Measurements from ENCODE around the gene PXT1.
"Not testable (repeated sequence)": the region's sequence is repeated elsewhere in the genome, so short reads cannot be mapped to it uniquely, and the experiment has no call there.

PXT1 gene

DNA sequence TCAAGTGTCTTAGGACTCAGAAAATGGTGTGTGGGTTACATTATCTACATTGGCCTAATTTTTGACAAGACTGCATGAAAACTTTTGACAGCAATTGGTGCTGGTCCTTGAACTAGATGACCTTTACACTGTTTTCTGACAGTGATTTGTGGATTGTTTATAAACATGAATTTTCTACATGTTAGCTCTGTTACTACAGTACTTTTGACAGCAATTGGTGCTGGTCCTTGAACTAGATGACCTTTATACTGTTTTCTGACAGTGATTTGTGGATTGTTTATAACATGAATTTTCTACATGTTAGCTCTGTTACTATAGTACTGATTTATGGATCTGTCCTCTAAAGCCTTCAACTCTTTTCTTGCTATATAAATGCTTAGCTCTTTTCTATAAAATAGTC, 16.8 kb upstream of the PXT1 start:
- H3K4me3 Mint-ChIP-seq, result no peak overlapping the region
- TF ChIP-seq CTCF (IDR thresholded peaks at IDR 0.05), result no peak
- no peak for DNase-seq
- no peaks in the 10 kb centered on the region for H3K27me3 Mint-ChIP-seq (ENCODE audit: low read depth, poor library complexity)
- peaks cover 36% of the 10 kb centered on the region for H3K36me3 Mint-ChIP-seq (ENCODE audit: low read depth)
- no peaks in the 10 kb centered on the region for H3K9me3 Mint-ChIP-seq
- H3K4me1 Mint-ChIP-seq, result no peaks in the 10 kb centered on the region
- H3K27ac Mint-ChIP-seq, result no peak overlapping the region

DNA sequence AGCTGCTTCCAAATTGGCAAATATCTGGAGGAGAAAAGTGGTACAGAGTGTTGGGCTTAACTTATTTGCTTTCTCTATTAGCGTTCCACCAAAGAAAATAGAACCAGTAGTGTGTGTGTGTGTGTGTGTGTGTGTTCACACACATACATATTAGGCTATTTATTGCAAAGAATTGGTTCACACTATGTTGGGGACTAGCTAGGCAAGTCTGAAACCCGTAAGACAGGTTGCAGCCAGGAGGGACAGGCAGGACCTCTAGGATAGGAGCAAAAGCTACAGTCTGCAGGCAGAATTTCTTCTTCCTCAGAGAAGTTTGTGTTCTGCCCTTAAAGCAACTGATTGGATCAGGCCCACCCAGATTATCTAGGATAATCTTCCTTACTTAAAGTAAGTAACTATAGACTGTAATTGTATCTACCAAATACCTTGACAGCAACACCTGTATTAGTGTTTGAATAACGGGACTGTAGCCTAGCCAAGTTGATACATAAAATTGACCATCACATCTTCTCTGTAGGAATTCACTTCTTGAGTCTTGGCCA, 12.9 kb upstream of the PXT1 start:
- Mint-ChIP-seq H3K9me3 (no peaks in the 10 kb centered on the region), H3K27ac (no peak overlapping the region), H3K4me1 (no peaks in the 10 kb centered on the region), H3K27me3 (ENCODE audit: low read depth, poor library complexity) (no peaks in the 10 kb centered on the region), H3K36me3 (ENCODE audit: low read depth) (peaks cover 44% of the 10 kb centered on the region), H3K4me3 (no peak overlapping the region)
- DNase-seq, result no peak
- no peak for TF ChIP-seq CTCF (IDR thresholded peaks at IDR 0.05)

DNA sequence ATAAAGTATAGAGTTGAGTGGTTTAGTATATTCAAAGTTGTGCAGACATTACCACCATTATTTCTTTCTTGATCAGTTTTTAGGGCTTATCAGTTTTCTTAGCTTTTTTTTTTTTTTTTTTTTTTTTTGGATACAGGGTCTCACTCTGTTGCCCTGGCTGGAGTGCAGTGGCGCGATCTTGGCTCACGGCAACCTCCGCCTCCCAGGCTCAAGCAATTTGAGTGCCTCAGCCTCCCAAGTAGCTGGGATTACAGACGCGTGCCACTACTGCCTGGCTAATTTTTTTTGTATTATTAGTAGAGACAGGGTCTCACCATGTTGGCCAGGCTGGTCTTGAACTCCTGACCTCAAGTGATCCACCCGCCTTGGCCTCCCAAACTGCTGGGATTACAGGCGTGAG, 10.2 kb upstream of the PXT1 start:
- H3K27ac Mint-ChIP-seq; H3K4me1 Mint-ChIP-seq; DNase-seq; H3K4me3 Mint-ChIP-seq; H3K27me3 Mint-ChIP-seq (ENCODE audit: low read depth, poor library complexity): not testable (repeated sequence)
- Mint-ChIP-seq H3K9me3 (peaks cover 14% of the 10 kb centered on the region), H3K36me3 (ENCODE audit: low read depth) (peaks cover 61% of the 10 kb centered on the region)

- H3K27me3 Mint-ChIP-seq (ENCODE audit: low read depth, poor library complexity); H3K27ac Mint-ChIP-seq; H3K4me3 Mint-ChIP-seq; DNase-seq: not testable (repeated sequence)
- Mint-ChIP-seq H3K36me3 (ENCODE audit: low read depth) (peaks cover 80% of the 10 kb centered on the region), H3K4me1 (peaks cover 16% of the 10 kb centered on the region), H3K9me3 (peaks cover 15% of the 10 kb centered on the region)
These were observed 6.5 kb upstream of the PXT1 start for GRCh38 chr6:36449173-36449572.

DNA sequence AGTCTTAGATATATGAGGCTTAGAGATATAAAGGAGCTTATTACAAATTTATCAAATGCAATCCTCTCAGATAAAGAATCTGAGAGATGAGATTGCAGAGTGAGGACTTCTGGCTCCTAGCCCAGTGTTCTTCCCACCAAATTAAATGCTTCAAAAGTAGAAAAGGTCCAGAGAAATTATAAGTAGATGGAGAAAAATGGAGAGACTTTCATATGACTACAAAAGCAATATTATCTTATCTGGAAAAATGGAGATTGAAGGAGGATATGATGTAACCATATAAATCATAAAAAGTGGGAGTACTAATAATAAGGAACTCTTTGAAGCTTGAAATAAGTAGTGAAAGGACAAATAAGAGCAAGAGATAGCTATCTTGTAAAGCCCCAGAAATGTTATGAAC, 3.0 kb upstream of the PXT1 start:
- Mint-ChIP-seq H3K9me3 (peaks cover 15% of the 10 kb centered on the region), H3K4me1 (peaks cover 41% of the 10 kb centered on the region), H3K4me3 (peak overlapping the region; percentile 57), H3K27ac (no peak overlapping the region), H3K27me3 (ENCODE audit: low read depth, poor library complexity) (no peaks in the 10 kb centered on the region), H3K36me3 (ENCODE audit: low read depth) (peaks cover 49% of the 10 kb centered on the region)
- no peak for TF ChIP-seq CTCF (IDR thresholded peaks at IDR 0.05)
- DNase-seq, result no peak

- Mint-ChIP-seq H3K27ac (no peak overlapping the region), H3K9me3 (peaks cover 14% of the 10 kb centered on the region), H3K4me3 (peak overlapping the region; percentile 96), H3K4me1 (peaks cover 41% of the 10 kb centered on the region), H3K36me3 (ENCODE audit: low read depth) (peaks cover 42% of the 10 kb centered on the region), H3K27me3 (ENCODE audit: low read depth, poor library complexity) (no peaks in the 10 kb centered on the region)
- no peak for TF ChIP-seq CTCF (IDR thresholded peaks at IDR 0.05)
- no peak for DNase-seq
These were observed 1.8 kb upstream of the PXT1 start for GRCh38 chr6:36444470-36444869.
